A549 (cell line): ENCODE results near the gene CYP26B1. TPM values are rescaled to one million over a fixed set of nuclear protein-coding genes. Genes with fewer than 3 reads are reported as not detected.
A peak's percentile ranks its signal among the peaks of the same experiment; 100 is the strongest.

Source experiments
- ATAC-seq, 2 experiments: fragments of 200-7000 bp in 1 of 2; fragments of >200 bp in 1 of 2; cut with Nextera tagmentation in 1 of 2; cut with Tn5 transposase in 1 of 2; 3 replicates each; pipeline versions ENCODE4 v1.8.0 to v1.9.1; 2018 to 2020; ENCODE audit warnings: mild to moderate bottlenecking in 1 of 2, moderate library complexity in 1 of 2
- CTCF ChIA-PET: fragments of 300-600 bp; sonication (Branson Sonifier 250); formaldehyde crosslinking; extraction: SDS; loops from one replicate; lab custom pipeline; 2021; ENCODE audit warnings: antibody characterized with exemption, inconsistent platforms; lab: Yijun Ruan, JAX
- POLR2A ChIA-PET: fragments of 350-600 bp; formaldehyde crosslinking; extraction: SDS; loops from one replicate; lab custom pipeline; 2021; ENCODE audit warnings: antibody characterized with exemption, inconsistent platforms; lab: Yijun Ruan, JAX
- DNase-seq, 2 experiments: peaks; one replicate each; pipeline versions ENCODE4 v3.0.0 to v3.0.0-alpha.2; 2011 to 2016; ENCODE audit warnings: low read depth in 1 of 2, low spot score in 1 of 2
- FAIRE-seq: peaks from 2 replicates; lab custom pipeline; 2011; peaks lifted over from hg19 to GRCh38; lab: Jason Lieb, UNC
- H3K27ac ChIP-seq, 2 experiments: fragments of >200 bp; sonication (Bioruptor Twin); formaldehyde crosslinking; 3 replicates each; pipeline ENCODE4 v1.5.1; 2016 to 2017
- H3K4me1 ChIP-seq: fragments of >200 bp; sonication (Bioruptor Twin); formaldehyde crosslinking; 3 replicates; pipeline ENCODE4 v1.6.1; 2016
- H3K4me2 ChIP-seq: fragments of >200 bp; sonication (Bioruptor Twin); formaldehyde crosslinking; 3 replicates; pipeline ENCODE4 v1.6.1; 2016
- H3K4me3 ChIP-seq: fragments of >200 bp; sonication (Bioruptor Twin); formaldehyde crosslinking; 3 replicates; pipeline ENCODE4 v1.5.1; 2016
- H3K9me3 ChIP-seq: fragments of >200 bp; sonication (Bioruptor Twin); formaldehyde crosslinking; 3 replicates; pipeline ENCODE4 v1.6.1; 2016
- FOSL2 ChIP-seq, 2 experiments: fragments of 450-650 bp in 1 of 2; fragments of >200 bp in 1 of 2; sonication (Bioruptor Twin) in 1 of 2; formaldehyde crosslinking; IDR thresholded peaks; 2 replicates each; pipeline versions ENCODE4 v1.5.0 to v1.6.1; 2016 to 2020; ENCODE audit warnings: mild to moderate bottlenecking in 1 of 2, moderate library complexity in 1 of 2
- GATA3 ChIP-seq: IDR thresholded peaks from 2 replicates; pipeline ENCODE4 v1.6.1; 2012; ENCODE audit warnings: borderline replicate concordance
- HDAC2 ChIP-seq: fragments of 200-600 bp; sonication (generic); IDR thresholded peaks from 2 replicates; pipeline ENCODE4 v1.6.1; 2016
- JUN ChIP-seq, 2 experiments: fragments of >200 bp; sonication (Bioruptor Twin); formaldehyde crosslinking; IDR thresholded peaks; 2 replicates in 1 of 2; 3 replicates in 1 of 2; pipeline ENCODE4 v1.6.1; 2016 to 2017
- JUNB ChIP-seq: fragments of >200 bp; sonication (Bioruptor Twin); formaldehyde crosslinking; IDR thresholded peaks from 2 replicates; pipeline ENCODE4 v1.6.1; 2016
- MAFK ChIP-seq: fragments of 450-650 bp; IDR thresholded peaks from 2 replicates; pipeline ENCODE4 v1.6.1; 2014; ENCODE audit not compliant: partially characterized antibody
- MAX ChIP-seq: IDR thresholded peaks from 2 replicates; pipeline ENCODE4 v1.6.1; 2012
- MYC ChIP-seq: IDR thresholded peaks from 2 replicates; pipeline ENCODE4 v1.6.1; 2012; ENCODE audit warnings: mild to moderate bottlenecking, inconsistent platforms, low read length, improper control_type of control experiment, borderline replicate concordance
- PBX3 ChIP-seq: IDR thresholded peaks from 2 replicates; pipeline ENCODE4 v1.6.1; 2012
- RCOR1 ChIP-seq: fragments of 150-350 bp; IDR thresholded peaks from 2 replicates; pipeline ENCODE4 v1.6.1; 2014; ENCODE audit warnings: antibody characterized with exemption, low read length, low read depth
- REST ChIP-seq: fragments of 200-600 bp; sonication (generic); IDR thresholded peaks from 2 replicates; pipeline ENCODE4 v1.6.1; 2016; ENCODE audit warnings: antibody characterized with exemption, mild to moderate bottlenecking, moderate library complexity
- RNF2 ChIP-seq: fragments of 200-600 bp; sonication (generic); IDR thresholded peaks from 2 replicates; pipeline ENCODE4 v1.6.1; 2016; ENCODE audit warnings: low read depth, mild to moderate bottlenecking, antibody characterized with exemption, moderate library complexity, borderline replicate concordance
- SMC3 ChIP-seq: fragments of >200 bp; sonication (Bioruptor Twin); formaldehyde crosslinking; IDR thresholded peaks from 3 replicates; pipeline ENCODE4 v1.6.1; 2018; ENCODE audit warnings: inconsistent platforms
- TFCP2L1 ChIP-seq: fragments of 250-450 bp; sonication (Bioruptor Pico); IDR thresholded peaks from 2 replicates; pipeline ENCODE4 v1.5.0; 2021; ENCODE audit warnings: mild to moderate bottlenecking
- TP53 ChIP-seq: fragments of 250-450 bp; sonication (Bioruptor Pico); IDR thresholded peaks from 2 replicates; pipeline ENCODE4 v1.5.0; 2021; ENCODE audit warnings: mild to moderate bottlenecking, moderate library complexity
- ZFP36 ChIP-seq: fragments of 450-650 bp; IDR thresholded peaks from 2 replicates; pipeline ENCODE4 v1.6.1; 2014; ENCODE audit warnings: borderline replicate concordance; ENCODE audit not compliant: partially characterized antibody
- WGBS: methylation state at CpG from one replicate; pipeline ENCODE4 v1.1.6; 2017; ENCODE audit errors: missing lambda C conversion rate; 5-methylcytosine and 5-hydroxymethylcytosine counted together
- polyA plus RNA-seq, 4 experiments: library from polyadenylated mRNA; depleted of rRNA in 3 of 4; stranded (reverse); fragments of >200 nt; fragmentation: RNase III in 1 of 4; extraction: RNeasy Plus Mini Kit Qiagen cat#74134 plus additional on column Dnase treatment in 1 of 4; gene quantifications; 2 replicates in 3 of 4; 3 replicates in 1 of 4; pipeline ENCODE4 v1.2.3, GENCODE V29; 2011 to 2017

Gene CYP26B1
- polyA plus RNA-seq, 2 of the 4 experiments (the other 2 are of a cell fraction), result 9.7 to 13.6 TPM

GRCh38 chr2:72115110-72116080, 32.3 kb downstream of the CYP26B1 start:
- no peak for FAIRE-seq
- Histone ChIP-seq H3K9me3 (no peaks in the 10 kb centered on the region; the same call in 2 of the 3 replicates), H3K4me3 (0 out of 3 replicates have a peak overlapping the region, but pooled peaks have one; percentile 6), H3K4me2 (peak overlapping the region; percentile 73), H3K27ac (peak overlapping the region; percentile 66 to 88), H3K4me1 (peaks cover 33% of the 10 kb centered on the region)
- WGBS, result 13% methylated on average over 15 of the region's 18 CpGs
- TF ChIP-seq PBX3, result peak; percentile 55; the same call in 1 of the 2 replicates
- no peak for TF ChIP-seq HDAC2
- 0 out of 3 replicates have a peak, but pooled peaks have one; percentile 6 for TF ChIP-seq SMC3
- peak; percentile 48; the same call in 1 of the 2 replicates for TF ChIP-seq GATA3
- peak; percentile 18 for TF ChIP-seq MAFK
- no peak for TF ChIP-seq RNF2
- TF ChIP-seq JUNB, result peak; percentile 89
- peak; percentile 87 for TF ChIP-seq FOSL2 (IDR thresholded peaks at IDR 0.05)
- TF ChIP-seq FOSL2 (CRISPR knock-in tag; IDR thresholded peaks at IDR 0.05), result peak; percentile 94
- TF ChIP-seq MYC, result no peak
- TF ChIP-seq JUN (IDR thresholded peaks at IDR 0.05), result peak in 1 of 2 experiments; percentile 55; a peak in 1 of 5 replicates
- no peak for TF ChIP-seq TFCP2L1 (CRISPR knock-in tag)
- TF ChIP-seq ZFP36, result no peak
- TF ChIP-seq MAX, result peak; percentile 51
- TF ChIP-seq RCOR1, result no peak
- TF ChIP-seq, all 56 proteins: peak for 8
- ATAC-seq (peak; percentile 91 to 92), DNase-seq (peak; percentile 87 to 97)
- CTCF ChIA-PET, result interaction anchor here (0.9 to 4.3 kb wide), 11 partner anchors 9 to 313 kb away, joined by 3 to 18 read pairs (median 5); no protein-coding TSS in a partner anchor
- POLR2A ChIA-PET, result interaction anchor here (0.6 to 1.3 kb wide), 3 partner anchors 13 to 466 kb away, joined by 4 to 11 read pairs (median 4); no protein-coding TSS in a partner anchor

- H3K9me3 ChIP-seq, result no peaks in the 10 kb centered on the region; the same call in 2 of the 3 replicates
- no peak for FAIRE-seq
- peak; percentile 10 to 12; a peak in 3 of 6 replicates for ATAC-seq
- peak overlapping the region; percentile 66 to 88; a peak in 5 of 6 replicates for H3K27ac ChIP-seq
- H3K4me1 ChIP-seq, result peaks cover 33% of the 10 kb centered on the region
- no peak for DNase-seq
- ChIA-PET POLR2A (interaction anchor here (0.7 kb wide), 1 partner anchor 466 kb away, joined by 4 read pairs; no protein-coding TSS in a partner anchor), CTCF (interaction anchor here (0.5 to 4.3 kb wide), 7 partner anchors 13 to 1567 kb away, joined by 3 to 13 read pairs (median 6); no protein-coding TSS in a partner anchor)
- WGBS, result 95% methylated on average over 11 of the region's 11 CpGs
- no peak overlapping the region for H3K4me3 ChIP-seq
- peak overlapping the region; percentile 73; the same call in 2 of the 3 replicates for H3K4me2 ChIP-seq
- TF ChIP-seq REST (peak; percentile 26; the same call in 1 of the 2 replicates), TP53 (no peak)
These were observed 33.0 kb downstream of the CYP26B1 start for GRCh38 chr2:72114693-72115051.
